Stomach smooth muscle (tissue), 2 donors: ENCODE measurements around the gene AK9.
"Not testable (repeated sequence)": the region's sequence is repeated elsewhere in the genome, so short reads cannot be mapped to it uniquely, and the experiment has no call there.

Experiments
- H3K27ac ChIP-seq: one replicate; pipeline ENCODE4 v1.7.0; 2013; ENCODE audit warnings: mild to moderate bottlenecking, low read length, inconsistent platforms
- H3K27me3 ChIP-seq, 2 donors: one replicate each; pipeline ENCODE4 v1.7.0; 2013; ENCODE audit warnings: low read length in 2 of 2; ENCODE audit not compliant: insufficient read depth in 2 of 2, control insufficient read depth in 1 of 2
- H3K36me3 ChIP-seq, 2 donors: one replicate each; pipeline ENCODE4 v1.7.0; 2013; ENCODE audit warnings: low read length in 2 of 2; ENCODE audit not compliant: control insufficient read depth in 2 of 2, insufficient read depth in 2 of 2
- H3K4me1 ChIP-seq: one replicate; pipeline ENCODE4 v1.7.0; 2013; ENCODE audit warnings: low read length; ENCODE audit not compliant: control insufficient read depth, insufficient read depth
- H3K4me3 ChIP-seq, 2 donors: one replicate each; pipeline ENCODE4 v1.7.0; 2013; ENCODE audit warnings: low read length in 2 of 2
- H3K9ac ChIP-seq, 2 donors: one replicate each; pipeline ENCODE4 v1.7.0; 2013; ENCODE audit warnings: low read length in 2 of 2, mild to moderate bottlenecking in 1 of 2
- H3K9me3 ChIP-seq, 2 donors: one replicate each; pipeline ENCODE4 v1.7.0; 2013; ENCODE audit warnings: low read length in 2 of 2; ENCODE audit not compliant: control insufficient read depth in 2 of 2
- donor health status: healthy.
- donor health status: Pancreatic carcinoma.

The AK9 gene

GRCh38 chr6:109472132-109472995 is 218.6 kb downstream of the AK9 start:
- H3K4me3 ChIP-seq: no peak overlapping the region
- no peaks in the 10 kb centered on the region for H3K27me3 ChIP-seq
- no peak overlapping the region for H3K9ac ChIP-seq
- no peaks in the 10 kb centered on the region for H3K4me1 ChIP-seq
- H3K9me3 ChIP-seq: no peaks in the 10 kb centered on the region
- no peak overlapping the region for H3K27ac ChIP-seq
- H3K36me3 ChIP-seq: peaks cover 39 to 56% of the 10 kb centered on the region in 2 donors

GRCh38 chr6:109471105-109471810 is 219.7 kb downstream of the AK9 start:
- Histone ChIP-seq H3K4me3 (no peak overlapping the region), H3K9me3 (no peaks in the 10 kb centered on the region), H3K27me3 (no peaks in the 10 kb centered on the region), H3K4me1 (no peaks in the 10 kb centered on the region), H3K27ac (no peak overlapping the region), H3K9ac (no peak overlapping the region), H3K36me3 (peaks cover 41 to 55% of the 10 kb centered on the region in 2 donors)

DNA sequence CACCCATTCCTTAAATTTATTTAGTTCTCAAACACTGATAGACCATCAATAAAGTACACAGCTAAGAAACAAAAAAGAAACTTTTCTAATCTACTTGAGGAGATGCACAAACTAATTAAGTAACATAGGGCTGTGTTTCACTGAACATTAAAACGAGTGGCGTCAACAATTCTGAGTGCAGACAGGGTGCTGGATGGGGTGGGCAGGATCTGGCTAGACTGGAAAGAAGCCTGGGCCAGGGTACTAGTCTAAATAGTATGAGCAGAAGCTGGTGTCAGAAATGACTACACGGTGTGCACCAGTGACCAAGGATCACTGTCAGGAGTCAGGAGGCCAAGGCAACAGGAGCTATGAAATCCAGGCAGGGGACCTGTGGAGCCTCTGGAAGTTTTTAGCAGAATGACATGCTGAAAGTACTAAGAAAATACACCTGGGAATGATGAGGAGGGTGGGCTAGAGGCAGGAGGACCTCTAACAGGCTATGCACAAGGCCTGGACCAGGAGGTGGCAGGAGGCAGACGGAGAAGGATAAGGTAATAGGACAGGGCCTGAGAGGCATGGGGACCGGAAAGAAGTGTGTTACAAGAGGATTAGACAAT is 221.3 kb downstream of the AK9 start:
- H3K9ac ChIP-seq: no peak overlapping the region
- H3K9me3 ChIP-seq: no peaks in the 10 kb centered on the region
- H3K27ac ChIP-seq: no peak overlapping the region
- peaks cover 41 to 54% of the 10 kb centered on the region in 2 donors for H3K36me3 ChIP-seq
- no peaks in the 10 kb centered on the region for H3K27me3 ChIP-seq
- no peak overlapping the region for H3K4me3 ChIP-seq
- H3K4me1 ChIP-seq: no peaks in the 10 kb centered on the region

DNA sequence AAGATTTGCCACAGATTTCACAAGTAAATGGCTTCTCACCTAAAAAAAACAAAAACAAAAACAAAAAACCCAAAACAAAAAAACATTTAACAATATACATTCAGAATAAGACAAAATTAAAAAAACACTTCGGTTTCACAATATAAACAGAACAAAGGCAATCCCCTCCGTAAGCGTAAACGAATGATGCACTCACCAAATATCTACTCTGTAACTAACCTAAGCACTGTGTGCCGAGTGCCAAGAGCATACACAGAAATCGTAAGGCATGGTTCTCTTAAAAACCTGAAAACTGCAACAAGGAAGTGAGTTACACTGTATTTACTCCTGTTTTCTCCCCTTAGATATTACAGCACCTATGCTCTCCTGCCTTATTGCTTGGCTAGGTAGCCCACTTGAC is 223.3 kb downstream of the AK9 start:
- Histone ChIP-seq H3K9ac (no peak overlapping the region), H3K4me3 (no peak overlapping the region), H3K27me3 (no peaks in the 10 kb centered on the region), H3K27ac (no peak overlapping the region), H3K9me3 (no peaks in the 10 kb centered on the region), H3K4me1 (no peaks in the 10 kb centered on the region), H3K36me3 (peaks cover 33 to 45% of the 10 kb centered on the region in 2 donors)

DNA sequence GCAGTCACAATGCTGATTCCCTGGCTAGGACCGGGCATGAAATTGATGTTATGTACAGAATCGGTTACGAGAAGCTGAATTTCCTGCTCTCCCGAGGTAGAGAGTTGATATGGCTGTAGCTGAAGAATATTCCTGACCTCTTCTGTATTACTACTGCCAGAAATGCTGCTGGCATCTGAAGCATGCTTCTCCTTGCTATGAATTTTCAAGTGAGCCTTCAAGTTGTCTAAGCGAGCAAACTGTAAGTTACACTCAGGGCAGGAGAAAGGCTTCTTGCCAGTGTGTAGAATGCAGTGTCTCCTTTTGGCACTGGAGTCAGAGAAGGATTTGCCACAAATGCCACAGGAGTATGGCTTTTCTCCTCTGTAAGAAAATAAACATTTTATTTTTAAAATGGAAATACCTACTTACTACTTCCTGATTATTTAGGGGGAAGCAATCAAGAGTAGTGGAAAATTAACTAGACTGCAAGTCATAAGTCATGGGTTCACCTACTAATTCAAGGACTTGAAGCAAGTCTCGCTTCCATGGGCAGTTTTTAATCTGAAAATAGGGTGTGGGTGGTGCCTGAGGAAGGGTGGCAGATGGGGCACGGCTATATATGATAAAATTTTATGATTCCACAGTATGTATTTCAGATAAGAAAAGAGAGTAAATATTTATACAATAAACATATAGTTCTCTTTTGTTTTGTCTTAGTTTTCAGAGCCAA is 224.6 kb downstream of the AK9 start:
- peaks cover 26 to 36% of the 10 kb centered on the region in 2 donors for H3K36me3 ChIP-seq
- no peaks in the 10 kb centered on the region for H3K9me3 ChIP-seq
- H3K9ac ChIP-seq: no peak overlapping the region
- no peaks in the 10 kb centered on the region for H3K4me1 ChIP-seq
- no peaks in the 10 kb centered on the region for H3K27me3 ChIP-seq
- no peak overlapping the region for H3K27ac ChIP-seq
- no peak overlapping the region for H3K4me3 ChIP-seq

DNA sequence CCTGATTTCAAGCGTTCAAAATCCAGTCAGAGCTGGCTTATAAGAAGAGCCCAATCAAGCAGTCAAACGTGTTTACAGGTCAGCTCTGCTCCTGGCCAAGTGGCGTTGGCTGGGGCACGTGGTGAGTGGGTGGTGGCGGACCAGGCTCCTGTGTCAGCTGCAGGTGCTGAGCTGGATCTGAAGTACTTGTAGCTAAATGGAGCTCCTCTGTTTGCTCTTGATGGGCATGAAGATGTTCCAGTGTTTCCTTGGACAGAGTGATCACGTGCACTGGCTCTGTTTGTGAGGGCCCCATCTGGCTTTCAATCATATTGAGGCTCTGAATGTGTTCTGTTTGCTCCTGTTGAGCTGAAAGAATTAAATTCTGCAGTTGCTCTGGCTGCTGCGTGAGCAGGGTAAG is 225.2 kb downstream of the AK9 start:
- Histone ChIP-seq H3K27me3 (no peaks in the 10 kb centered on the region), H3K36me3 (peaks cover 20 to 30% of the 10 kb centered on the region in 2 donors), H3K4me1 (no peaks in the 10 kb centered on the region), H3K9me3 (no peaks in the 10 kb centered on the region), H3K4me3 (no peak overlapping the region), H3K27ac (no peak overlapping the region), H3K9ac (no peak overlapping the region)

DNA sequence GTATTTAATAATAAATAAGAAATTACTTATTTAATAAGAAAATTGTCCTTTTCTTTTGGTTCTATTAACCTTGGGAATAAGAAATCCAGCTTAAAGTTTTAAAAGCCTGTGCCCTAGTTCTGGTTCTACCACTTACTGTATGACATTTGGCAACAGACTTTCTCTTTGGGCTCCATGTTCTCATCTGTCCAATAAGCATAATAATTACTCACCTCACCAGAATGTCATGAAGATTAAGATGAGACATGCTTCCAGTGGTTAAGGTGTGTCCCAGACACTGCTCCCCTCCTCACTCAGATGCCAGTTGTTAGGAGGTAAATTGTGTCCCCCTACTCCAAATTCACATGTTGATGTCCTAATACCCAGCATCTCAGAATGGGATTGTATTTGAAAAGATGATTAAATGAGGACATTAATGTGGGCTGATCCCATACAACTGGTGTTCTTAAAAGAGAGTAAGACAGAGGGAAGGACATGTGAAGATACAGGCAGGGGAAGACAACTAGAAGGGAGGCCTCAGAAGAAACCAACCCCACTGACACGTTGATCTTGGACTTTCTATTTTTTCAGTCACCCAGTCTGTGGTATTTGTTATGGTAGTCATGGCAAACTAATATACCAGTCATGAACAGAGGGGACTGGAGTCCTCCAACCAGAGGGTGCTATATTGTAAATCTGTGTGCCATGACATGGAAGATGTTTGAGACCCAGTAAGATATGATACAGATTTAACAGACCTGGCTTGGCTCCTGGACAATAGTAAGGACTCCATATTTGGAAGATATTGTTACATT is 229.1 kb downstream of the AK9 start:
- Histone ChIP-seq H3K4me1 (no peaks in the 10 kb centered on the region), H3K9me3 (no peaks in the 10 kb centered on the region), H3K27me3 (no peaks in the 10 kb centered on the region), H3K4me3 (no peak overlapping the region), H3K27ac (no peak overlapping the region), H3K9ac (no peak overlapping the region), H3K36me3 (peaks cover 13 to 15% of the 10 kb centered on the region in 2 donors)

GRCh38 chr6:109461205-109461604 is 229.8 kb downstream of the AK9 start:
- not testable (repeated sequence) for H3K9me3 ChIP-seq, H3K4me1 ChIP-seq, H3K27me3 ChIP-seq, H3K9ac ChIP-seq, H3K4me3 ChIP-seq, H3K27ac ChIP-seq
- H3K36me3 ChIP-seq: peaks cover 11% of the 10 kb centered on the region in 2 donors

GRCh38 chr6:109460161-109460829 is 230.7 kb downstream of the AK9 start:
- H3K27me3 ChIP-seq: peaks cover 0 to 6% of the 10 kb centered on the region in 2 donors
- no peak overlapping the region for H3K9ac ChIP-seq
- H3K36me3 ChIP-seq: peaks cover 2 to 5% of the 10 kb centered on the region in 2 donors
- no peak overlapping the region for H3K27ac ChIP-seq
- H3K9me3 ChIP-seq: no peaks in the 10 kb centered on the region
- H3K4me3 ChIP-seq: no peak overlapping the region
- H3K4me1 ChIP-seq: peaks cover 7% of the 10 kb centered on the region
